ENCODE data around the gene SLC22A23.

- TF ChIP-seq SUZ12 (IDR thresholded peaks at IDR 0.05; ENCODE audit: extremely low read depth, insufficient read depth, insufficient read length): no peak
- no peak for TF ChIP-seq YY1 (IDR thresholded peaks at IDR 0.05; ENCODE audit: insufficient read depth, insufficient read length)
- TF ChIP-seq ZNF274 (IDR thresholded peaks at IDR 0.05; ENCODE audit: low read depth, low read length): no peak
Measured at GRCh38 chr6:3355011-3355357, 101.9 kb downstream of the SLC22A23 start.
